Hepatocyte (in vitro differentiated cells): Measurements from ENCODE around the gene BMP7. TPM values are rescaled to one million over a fixed set of nuclear protein-coding genes. Genes with fewer than 3 reads are reported as not detected.

Experiments
- DNase-seq: peaks from one replicate; pipeline ENCODE4 v3.0.0-alpha.2; 2016; ENCODE audit warnings: low spot score
- H2AFZ ChIP-seq: fragments of 200-600 bp; sonication (generic); 2 replicates; pipeline ENCODE4 v1.6.0; 2016; ENCODE audit warnings: antibody characterized with exemption, mild to moderate bottlenecking
- H3K27ac ChIP-seq: fragments of 200-600 bp; sonication (generic); 2 replicates; pipeline ENCODE4 v1.5.1; 2016; ENCODE audit warnings: mild to moderate bottlenecking
- H3K27me3 ChIP-seq: fragments of 200-600 bp; sonication (generic); 2 replicates; pipeline ENCODE4 v1.6.1; 2016
- H3K36me3 ChIP-seq: fragments of 200-600 bp; sonication (generic); replicated peaks from 2 replicates; pipeline ENCODE4 v1.5.1; 2016; ENCODE audit warnings: low read depth; ENCODE audit not compliant: insufficient read depth
- H3K4me1 ChIP-seq: fragments of 200-600 bp; sonication (generic); 2 replicates; pipeline ENCODE4 v1.5.1; 2016; ENCODE audit warnings: mild to moderate bottlenecking, moderate library complexity; ENCODE audit not compliant: insufficient read depth
- H3K4me2 ChIP-seq: fragments of 200-600 bp; sonication (generic); 2 replicates; pipeline ENCODE4 v1.6.0; 2016
- H3K4me3 ChIP-seq: fragments of 200-600 bp; sonication (generic); 2 replicates; pipeline ENCODE4 v1.5.1; 2016; ENCODE audit warnings: mild to moderate bottlenecking
- H3K79me2 ChIP-seq: fragments of 200-600 bp; sonication (generic); 2 replicates; pipeline ENCODE4 v1.6.0; 2017; ENCODE audit warnings: mild to moderate bottlenecking
- H3K9me2 ChIP-seq: fragments of 200-600 bp; sonication (generic); replicated peaks from 2 replicates; pipeline ENCODE4 v1.6.0; 2017; ENCODE audit warnings: mild to moderate bottlenecking; ENCODE audit not compliant: insufficient read depth
- H3K9me3 ChIP-seq: fragments of 200-600 bp; sonication (generic); 2 replicates; pipeline ENCODE4 v1.5.1; 2016; ENCODE audit warnings: low read depth, mild to moderate bottlenecking
- H4K20me1 ChIP-seq: fragments of 200-600 bp; sonication (generic); 2 replicates; pipeline ENCODE4 v1.6.0; 2016; ENCODE audit warnings: mild to moderate bottlenecking; ENCODE audit not compliant: insufficient read depth, poor library complexity, severe bottlenecking
- CTCF ChIP-seq: fragments of 200-600 bp; sonication (generic); IDR thresholded peaks from 2 replicates; pipeline ENCODE4 v1.5.1; 2016; ENCODE audit warnings: antibody characterized with exemption, mild to moderate bottlenecking; ENCODE audit not compliant: poor library complexity
- EZH2 ChIP-seq: fragments of 200-600 bp; sonication (generic); IDR thresholded peaks from 2 replicates; pipeline ENCODE4 v1.6.1; 2016; ENCODE audit warnings: antibody characterized with exemption, mild to moderate bottlenecking, borderline replicate concordance
- EZH2phosphoT487 ChIP-seq: fragments of 200-600 bp; sonication (generic); IDR thresholded peaks from one replicate; pipeline ENCODE4 v1.6.1; 2018; ENCODE audit warnings: antibody characterized with exemption, mild to moderate bottlenecking, low read depth, moderate library complexity; ENCODE audit not compliant: unreplicated experiment, severe bottlenecking
- WGBS: methylation state at CpG from one replicate; pipeline ENCODE4 v1.1.6; 2016; ENCODE audit warnings: low lambda C conversion rate; ENCODE audit errors: missing lambda C conversion rate; 5-methylcytosine and 5-hydroxymethylcytosine counted together
- polyA plus RNA-seq: library from polyadenylated mRNA; unstranded; fragments of >200 nt; fragmentation: Nextera tagmentation; extraction: Ambion mirVana; gene quantifications from 2 replicates; pipeline ENCODE4 v1.2.1, GENCODE V29; 2016
- total RNA-seq: library from RNA; depleted of rRNA; stranded (reverse); fragments of >200 nt; gene quantifications from 2 replicates; pipeline ENCODE4 v1.2.3, GENCODE V29; 2014

BMP7 gene
- total and polyA plus RNA-seq, 2 experiments from 2014 or later, result 9.1 to 14.8 TPM

- no peak for DNase-seq
- H3K4me1 ChIP-seq, result no peaks in the 10 kb centered on the region
- TF ChIP-seq CTCF (no peak), EZH2 (no peak), EZH2phosphoT487 (no peak)
- no peaks in the 10 kb centered on the region for H4K20me1 ChIP-seq
- no peaks in the 10 kb centered on the region for H3K9me3 ChIP-seq
- H3K4me3 ChIP-seq, result no peak overlapping the region
- H3K79me2 ChIP-seq, result no peaks in the 10 kb centered on the region
- H3K27me3 ChIP-seq, result no peaks in the 10 kb centered on the region
- no peaks in the 10 kb centered on the region for H3K36me3 ChIP-seq
- no peak overlapping the region for H2AFZ ChIP-seq
- no peak overlapping the region for H3K4me2 ChIP-seq
- H3K9me2 ChIP-seq, result no peaks in the 10 kb centered on the region
- no peak overlapping the region for H3K27ac ChIP-seq
- 89% methylated on average over 8 of the region's 8 CpGs for WGBS
Observed at GRCh38 chr20:57178582-57179111, 87.8 kb downstream of the BMP7 start.

- H3K9me3 ChIP-seq, result no peaks in the 10 kb centered on the region
- no peaks in the 10 kb centered on the region for H3K4me1 ChIP-seq
- no peaks in the 10 kb centered on the region for H3K9me2 ChIP-seq
- H3K27ac ChIP-seq, result no peak overlapping the region
- no peak overlapping the region for H2AFZ ChIP-seq
- no peak for DNase-seq
- H3K4me2 ChIP-seq, result no peak overlapping the region
- no peaks in the 10 kb centered on the region for H4K20me1 ChIP-seq
- no peaks in the 10 kb centered on the region for H3K27me3 ChIP-seq
- H3K36me3 ChIP-seq, result no peaks in the 10 kb centered on the region
- TF ChIP-seq EZH2phosphoT487 (no peak), CTCF (no peak), EZH2 (no peak)
- H3K79me2 ChIP-seq, result no peaks in the 10 kb centered on the region
- WGBS, result 91% methylated on average over 19 of the region's 19 CpGs
- no peak overlapping the region for H3K4me3 ChIP-seq
Observed at GRCh38 chr20:57177636-57178280, 88.7 kb downstream of the BMP7 start.

- 97% methylated on average over 2 of the region's 2 CpGs for WGBS
- Histone ChIP-seq H3K4me1 (no peaks in the 10 kb centered on the region), H3K4me3 (no peak overlapping the region), H3K27ac (no peak overlapping the region), H2AFZ (no peak overlapping the region), H3K36me3 (no peaks in the 10 kb centered on the region), H3K9me3 (no peaks in the 10 kb centered on the region), H3K79me2 (no peaks in the 10 kb centered on the region), H3K9me2 (no peaks in the 10 kb centered on the region), H3K4me2 (no peak overlapping the region), H4K20me1 (no peaks in the 10 kb centered on the region), H3K27me3 (no peaks in the 10 kb centered on the region)
- no peak for DNase-seq
- TF ChIP-seq EZH2phosphoT487, result no peak
- TF ChIP-seq EZH2, result no peak
- no peak for TF ChIP-seq CTCF
Observed at GRCh38 chr20:57176842-57177241, 89.6 kb downstream of the BMP7 start.
